ENCODE measurements around the gene GGCX.

GGCX gene

GRCh38 chr2:85497944-85498630 lies 63.2 kb downstream of the GGCX start:
- no peak overlapping the region for H2AFZ ChIP-seq (ENCODE audit: low read depth, low read length)
- no peak overlapping the region for H3K27ac ChIP-seq (ENCODE audit: low read length)
- TF ChIP-seq CTCF (IDR thresholded peaks at IDR 0.05; ENCODE audit: borderline replicate concordance, extremely low read depth, low read length, poor library complexity, severe bottlenecking) (no peak), EZH2 (IDR thresholded peaks at IDR 0.05; ENCODE audit: borderline replicate concordance, low read depth, low read length, severe bottlenecking) (no peak)
- no peaks in the 10 kb centered on the region for H3K36me3 ChIP-seq (ENCODE audit: insufficient read depth, low read length)
- H3K9ac ChIP-seq (ENCODE audit: low read depth, low read length), result no peak overlapping the region
- no peaks in the 10 kb centered on the region for H4K20me1 ChIP-seq (ENCODE audit: insufficient read depth, low read length)
- ATAC-seq (ENCODE audit: insufficient read depth, low read depth), result no peak
- H3K4me1 ChIP-seq (ENCODE audit: insufficient read depth, low read length), result no peaks in the 10 kb centered on the region
- no peak overlapping the region for H3K4me3 ChIP-seq (ENCODE audit: low read depth in 1 of 2, low read length in 2 of 2)
- no peaks in the 10 kb centered on the region for H3K79me2 ChIP-seq (ENCODE audit: insufficient read depth, low read length)
- no peaks in the 10 kb centered on the region for H3K27me3 ChIP-seq (ENCODE audit: insufficient read depth, low read length, poor library complexity)
- no peak overlapping the region for H3K4me2 ChIP-seq (ENCODE audit: insufficient read depth, low read length)
- no peak for DNase-seq
- no peaks in the 10 kb centered on the region for H3K9me3 ChIP-seq (ENCODE audit: insufficient read depth, low read length, severe bottlenecking)

GRCh38 chr2:85496436-85496835 lies 64.9 kb downstream of the GGCX start:
- TF ChIP-seq EZH2 (IDR thresholded peaks at IDR 0.05; ENCODE audit: borderline replicate concordance, low read depth, low read length, severe bottlenecking) (no peak), CTCF (IDR thresholded peaks at IDR 0.05; ENCODE audit: borderline replicate concordance, extremely low read depth, low read length, poor library complexity, severe bottlenecking) (no peak)
- no peak overlapping the region for H3K4me2 ChIP-seq (ENCODE audit: insufficient read depth, low read length)
- ATAC-seq (ENCODE audit: insufficient read depth, low read depth) (no peak), DNase-seq (no peak)
- H3K36me3 ChIP-seq (ENCODE audit: insufficient read depth, low read length), result no peaks in the 10 kb centered on the region
- no peaks in the 10 kb centered on the region for H3K4me1 ChIP-seq (ENCODE audit: insufficient read depth, low read length)
- no peak overlapping the region for H3K27ac ChIP-seq (ENCODE audit: low read length)
- H2AFZ ChIP-seq (ENCODE audit: low read depth, low read length), result no peak overlapping the region
- no peaks in the 10 kb centered on the region for H3K9me3 ChIP-seq (ENCODE audit: insufficient read depth, low read length, severe bottlenecking)
- no peaks in the 10 kb centered on the region for H3K79me2 ChIP-seq (ENCODE audit: insufficient read depth, low read length)
- H4K20me1 ChIP-seq (ENCODE audit: insufficient read depth, low read length), result no peaks in the 10 kb centered on the region
- no peak overlapping the region for H3K9ac ChIP-seq (ENCODE audit: low read depth, low read length)
- no peaks in the 10 kb centered on the region for H3K27me3 ChIP-seq (ENCODE audit: insufficient read depth, low read length, poor library complexity)
- no peak overlapping the region for H3K4me3 ChIP-seq (ENCODE audit: low read depth in 1 of 2, low read length in 2 of 2)
